Fibroblast of lung (primary cell): Measurements from ENCODE around the gene MAZ. TPM values are rescaled to one million over a fixed set of nuclear protein-coding genes. Genes with fewer than 3 reads are reported as not detected.

Experiments
- DNase-seq, 2 donors: peaks; one replicate each; pipeline versions ENCODE4 v3.0.0 to v3.0.0-alpha.2; 2010; ENCODE audit warnings: low read depth in 2 of 2
- H2AFZ ChIP-seq: 2 replicates; pipeline ENCODE4 v1.5.1; 2012; ENCODE audit warnings: low read length, control low read depth, inconsistent platforms
- H3K27ac ChIP-seq: 2 replicates; pipeline ENCODE4 v1.5.1; 2011; ENCODE audit warnings: low read length, control low read depth; ENCODE audit not compliant: insufficient read depth
- H3K27me3 ChIP-seq: 2 replicates; pipeline ENCODE4 v1.5.1; 2011; ENCODE audit warnings: mild to moderate bottlenecking, low read length; ENCODE audit not compliant: control insufficient read depth, insufficient read depth
- H3K36me3 ChIP-seq: 2 replicates; pipeline ENCODE4 v1.5.1; 2011; ENCODE audit warnings: low read length; ENCODE audit not compliant: control insufficient read depth, insufficient read depth
- H3K4me1 ChIP-seq: 2 replicates; pipeline ENCODE4 v1.5.1; 2011; ENCODE audit warnings: low read length; ENCODE audit not compliant: control insufficient read depth, insufficient read depth; ENCODE audit errors: extremely low read depth
- H3K4me2 ChIP-seq: 2 replicates; pipeline ENCODE4 v1.5.1; 2011; ENCODE audit warnings: low read length, control low read depth; ENCODE audit not compliant: insufficient read depth; ENCODE audit errors: extremely low read depth
- H3K4me3 ChIP-seq, 4 experiments: fragments of 200-600 bp in 1 of 4; sonication (generic) in 1 of 4; replicated peaks in 1 of 4; 2 replicates each; pipeline ENCODE4 v1.5.1; 2011 to 2016; ENCODE audit warnings: low read length in 4 of 4, low read depth in 3 of 4, mild to moderate bottlenecking in 3 of 4, control low read depth in 2 of 4, inconsistent platforms in 1 of 4, mixed read lengths in 1 of 4; ENCODE audit not compliant: insufficient read depth in 1 of 4; ENCODE audit errors: control extremely low read depth in 1 of 4
- H3K79me2 ChIP-seq: 2 replicates; pipeline ENCODE4 v1.5.1; 2012; ENCODE audit warnings: mild to moderate bottlenecking, low read length, inconsistent platforms; ENCODE audit not compliant: control insufficient read depth, insufficient read depth
- H3K9ac ChIP-seq: 2 replicates; pipeline ENCODE4 v1.5.1; 2011; ENCODE audit warnings: mild to moderate bottlenecking, low read length, control low read depth; ENCODE audit not compliant: insufficient read depth
- H3K9me3 ChIP-seq: 2 replicates; pipeline ENCODE4 v1.5.1; 2012; ENCODE audit warnings: low read depth, low read length; ENCODE audit not compliant: control insufficient read depth, insufficient read depth
- H4K20me1 ChIP-seq: 2 replicates; pipeline ENCODE4 v1.5.1; 2011; ENCODE audit warnings: low read length; ENCODE audit not compliant: control insufficient read depth, insufficient read depth; ENCODE audit errors: extremely low read depth
- CTCF ChIP-seq, 2 donors: IDR thresholded peaks in 1 of 2; conservative IDR thresholded peaks in 1 of 2; 1 replicate in 1 of 2; 2 replicates in 1 of 2; pipeline ENCODE4 v1.5.1; 2011 to 2012; ENCODE audit warnings: low read length in 2 of 2, control low read depth in 1 of 2, inconsistent platforms in 1 of 2, low read depth in 1 of 2, mild to moderate bottlenecking in 1 of 2
- EZH2 ChIP-seq: IDR thresholded peaks from 2 replicates; pipeline ENCODE4 v1.5.1; 2012; ENCODE audit warnings: low read length, control low read depth, mild to moderate bottlenecking; ENCODE audit errors: missing control alignments
- polyA plus RNA-seq, 2 donors: library from polyadenylated mRNA; depleted of rRNA in 1 of 2; stranded (reverse) in 1 of 2; unstranded in 1 of 2; fragments of >200 nt; gene quantifications; 2 replicates each; pipeline ENCODE4 v1.2.1, GENCODE V29; 2011 to 2012; ENCODE audit warnings: missing spikeins in 1 of 2
- total RNA-seq: library from RNA; depleted of rRNA; stranded (reverse); fragments of >200 nt; gene quantifications from 2 replicates; pipeline ENCODE4 v1.2.1, GENCODE V29; 2014

MAZ gene
- total and polyA plus RNA-seq, 2 donors (not counting 1 experiment from before 2014, with no cell fraction given) = 68.1 to 131 TPM

- H2AFZ ChIP-seq = no peak overlapping the region
- no peaks in the 10 kb centered on the region for H4K20me1 ChIP-seq
- H3K9ac ChIP-seq = peak overlapping the region; percentile 80
- peaks cover 10% of the 10 kb centered on the region for H3K36me3 ChIP-seq
- H3K4me1 ChIP-seq = peaks cover 37% of the 10 kb centered on the region
- peak; percentile 80 to 90 for DNase-seq
- H3K27ac ChIP-seq = peak overlapping the region; percentile 94
- peaks cover 78% of the 10 kb centered on the region for H3K79me2 ChIP-seq
- H3K27me3 ChIP-seq = no peaks in the 10 kb centered on the region
- peak overlapping the region; percentile 84 to 100 (median 94) for H3K4me3 ChIP-seq
- H3K4me2 ChIP-seq = peak overlapping the region; percentile 100
- TF ChIP-seq CTCF (conservative IDR thresholded peaks at IDR 0.05 in 1 of 2, IDR thresholded peaks at IDR 0.05 in 1 of 2; ENCODE audit: low read depth in 1 of 2, low read length in 2 of 2) (no peak), EZH2 (no peak)
- no peaks in the 10 kb centered on the region for H3K9me3 ChIP-seq
Measured at GRCh38 chr16:29821643-29822115, 15.3 kb downstream of the MAZ start.

- Histone ChIP-seq H4K20me1 (no peaks in the 10 kb centered on the region), H3K79me2 (peaks cover 85% of the 10 kb centered on the region), H3K9ac (peak overlapping the region; percentile 40), H3K4me3 (peak overlapping the region; percentile 5 to 47 (median 24)), H3K27ac (peak overlapping the region; percentile 94), H3K27me3 (no peaks in the 10 kb centered on the region), H3K4me2 (peak overlapping the region; percentile 98), H3K9me3 (no peaks in the 10 kb centered on the region), H2AFZ (no peak overlapping the region), H3K36me3 (peaks cover 5% of the 10 kb centered on the region), H3K4me1 (peaks cover 33% of the 10 kb centered on the region)
- DNase-seq = peak; percentile 85 to 86
- TF ChIP-seq CTCF (conservative IDR thresholded peaks at IDR 0.05 in 1 of 2, IDR thresholded peaks at IDR 0.05 in 1 of 2; ENCODE audit: low read depth in 1 of 2, low read length in 2 of 2) (no peak), EZH2 (no peak)
Measured at GRCh38 chr16:29824589-29825144, 18.3 kb downstream of the MAZ start.

- H2AFZ ChIP-seq = no peak overlapping the region
- peak overlapping the region; percentile 98 for H3K4me2 ChIP-seq
- H3K79me2 ChIP-seq = peaks cover 85% of the 10 kb centered on the region
- H3K36me3 ChIP-seq = peaks cover 12% of the 10 kb centered on the region
- TF ChIP-seq CTCF (conservative IDR thresholded peaks at IDR 0.05 in 1 of 2, IDR thresholded peaks at IDR 0.05 in 1 of 2; ENCODE audit: low read depth in 1 of 2, low read length in 2 of 2) (no peak), EZH2 (no peak)
- peak overlapping the region; percentile 13 to 47 (median 36) for H3K4me3 ChIP-seq
- DNase-seq = peak; percentile 90 to 91
- H4K20me1 ChIP-seq = no peaks in the 10 kb centered on the region
- H3K4me1 ChIP-seq = peaks cover 31% of the 10 kb centered on the region
- H3K9ac ChIP-seq = peak overlapping the region; percentile 40
- H3K27me3 ChIP-seq = no peaks in the 10 kb centered on the region
- H3K9me3 ChIP-seq = no peaks in the 10 kb centered on the region
- peak overlapping the region; percentile 93 for H3K27ac ChIP-seq
Measured at GRCh38 chr16:29825145-29826044, 19.1 kb downstream of the MAZ start.
